GM21717 (cell line): Measurements from ENCODE around the gene FOXC2.

Source experiments
- ATAC-seq: cut with Tn5 transposase; IDR thresholded peaks from one replicate; pipeline ENCODE4 v1.9.1; 2021; ENCODE audit warnings: mild to moderate bottlenecking, moderate library complexity; ENCODE audit not compliant: unreplicated experiment

The FOXC2 gene

DNA sequence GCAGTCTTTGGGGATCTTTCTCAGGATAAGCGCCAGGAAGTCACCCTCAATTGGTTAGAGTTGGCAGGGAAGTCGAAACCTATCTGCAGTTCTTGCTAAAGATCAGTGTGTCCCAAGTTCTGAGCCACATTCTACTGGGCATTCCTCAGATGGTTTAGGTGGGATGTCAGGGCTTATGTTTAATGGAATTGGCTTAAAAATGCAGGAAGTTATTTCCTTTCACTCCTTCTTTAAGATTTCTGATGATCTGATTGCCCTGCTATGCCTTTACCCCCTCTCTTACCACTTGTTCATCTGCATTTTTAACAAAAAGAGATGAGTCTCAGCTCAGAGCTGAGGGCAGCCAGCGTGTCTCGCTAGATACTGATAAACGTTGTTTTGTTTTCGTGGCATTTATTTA lies 42.5 kb downstream of the FOXC2 start:
- no peak for ATAC-seq

DNA sequence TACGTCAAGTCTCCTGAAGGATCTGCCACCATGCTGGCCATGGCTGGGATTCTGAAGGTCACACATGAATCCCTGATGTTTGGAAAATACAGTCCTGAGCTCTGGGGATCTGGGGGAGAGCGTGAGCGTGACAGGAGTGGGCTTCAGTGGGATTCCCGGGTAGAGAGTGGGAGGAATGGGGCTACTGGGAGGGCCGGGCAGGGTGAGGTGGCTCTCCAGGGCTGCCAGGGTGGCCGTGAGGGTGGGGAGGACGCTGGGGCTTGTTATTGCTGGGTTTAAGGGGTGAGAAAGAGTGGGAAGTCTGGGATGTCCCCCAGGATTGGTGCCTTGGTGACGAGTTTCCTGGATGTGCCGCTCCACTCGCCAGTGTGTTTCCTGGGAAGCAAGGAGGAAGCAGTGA lies 43.0 kb downstream of the FOXC2 start:
- ATAC-seq: no peak

DNA sequence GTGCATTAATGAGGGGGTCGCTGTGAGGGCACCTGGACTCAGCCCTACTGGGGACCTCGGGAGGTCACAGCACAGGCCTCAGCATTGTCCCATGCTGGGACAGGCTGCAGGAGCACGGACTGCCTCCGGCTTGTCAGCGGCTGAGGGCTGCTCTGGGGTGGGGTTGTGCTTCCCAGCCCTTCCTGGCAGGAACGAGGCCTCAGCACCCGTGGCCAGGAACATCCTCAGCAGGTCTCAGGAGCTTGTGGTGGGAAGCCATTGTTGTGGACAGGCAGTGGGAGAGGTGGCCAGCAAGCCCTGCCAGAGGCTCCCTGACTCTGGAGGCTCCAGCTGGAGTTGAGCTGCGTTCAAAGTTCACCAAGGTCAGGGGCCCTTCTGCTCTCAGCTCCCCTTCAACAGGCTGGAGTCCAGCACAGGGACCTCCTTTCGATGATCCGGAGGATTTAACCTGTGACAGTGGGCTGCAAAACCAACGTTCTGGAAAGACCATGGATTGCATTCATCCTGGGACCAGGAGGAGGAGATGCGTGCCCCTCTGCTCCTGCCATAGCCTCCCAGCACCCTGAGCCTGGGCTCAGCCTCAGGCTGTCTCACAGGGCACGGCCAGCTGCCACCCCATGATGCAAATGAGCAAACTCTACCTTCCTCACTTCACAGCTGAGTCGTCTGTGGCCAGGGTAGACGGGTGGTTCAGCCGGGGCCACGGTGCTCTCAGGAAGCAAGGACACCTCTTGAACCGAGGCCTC lies 44.3 kb downstream of the FOXC2 start:
- ATAC-seq: no peak

DNA sequence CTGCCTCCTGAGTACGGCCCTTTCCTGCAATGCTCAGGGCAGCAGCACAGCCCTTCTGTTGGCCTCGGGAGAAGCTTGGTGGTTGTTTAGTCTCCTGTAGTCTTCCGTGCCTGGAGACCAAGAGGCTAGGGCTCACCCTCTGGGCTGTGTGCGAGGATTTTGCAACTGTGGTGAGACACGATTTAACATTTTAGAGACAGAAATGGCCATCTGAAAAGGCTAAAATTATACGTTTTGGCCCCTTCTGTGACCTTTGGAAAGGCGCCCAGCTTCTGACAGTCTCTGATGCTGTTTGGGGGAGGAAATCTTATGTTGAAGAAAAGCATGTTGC lies 44.9 kb downstream of the FOXC2 start:
- no peak for ATAC-seq

DNA sequence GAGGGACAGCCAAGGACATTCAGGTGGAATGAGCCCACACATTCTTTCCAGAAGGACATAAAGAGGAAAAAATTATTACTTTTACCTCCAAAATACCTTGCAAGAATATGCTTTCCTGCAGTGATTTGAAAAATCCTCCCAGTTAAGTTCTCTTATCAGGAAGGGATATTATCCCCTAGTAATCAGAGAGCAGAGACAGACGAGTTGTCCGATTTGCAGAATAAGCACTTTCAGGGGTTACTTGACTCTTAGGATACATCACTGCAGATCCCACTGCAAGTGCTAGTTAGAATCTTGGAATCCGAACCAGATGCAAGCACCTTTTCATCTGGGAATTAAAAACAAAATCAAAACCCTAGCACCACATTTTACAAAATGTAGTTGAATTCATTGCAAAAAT lies 45.3 kb downstream of the FOXC2 start:
- ATAC-seq: no peak

DNA sequence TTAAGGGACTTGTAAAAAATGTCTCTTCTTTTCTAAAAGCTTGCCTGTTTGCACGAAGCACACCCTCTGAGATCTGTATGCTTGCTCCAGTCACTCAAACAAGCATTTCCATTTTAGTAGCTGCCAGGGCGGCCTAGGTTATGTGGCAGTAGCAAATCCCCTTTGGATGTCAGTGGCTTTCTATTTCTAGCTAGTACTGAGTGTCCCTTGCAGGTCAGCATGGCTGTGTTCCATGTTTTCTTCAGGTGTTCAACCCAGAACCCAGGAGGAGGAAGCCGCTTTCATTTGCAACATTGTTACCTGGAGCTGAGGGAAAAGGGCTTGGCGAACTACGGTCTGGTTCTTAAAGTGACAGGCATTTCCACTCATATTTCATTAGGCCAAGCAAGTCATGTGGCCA lies 48.1 kb downstream of the FOXC2 start:
- ATAC-seq: no peak

DNA sequence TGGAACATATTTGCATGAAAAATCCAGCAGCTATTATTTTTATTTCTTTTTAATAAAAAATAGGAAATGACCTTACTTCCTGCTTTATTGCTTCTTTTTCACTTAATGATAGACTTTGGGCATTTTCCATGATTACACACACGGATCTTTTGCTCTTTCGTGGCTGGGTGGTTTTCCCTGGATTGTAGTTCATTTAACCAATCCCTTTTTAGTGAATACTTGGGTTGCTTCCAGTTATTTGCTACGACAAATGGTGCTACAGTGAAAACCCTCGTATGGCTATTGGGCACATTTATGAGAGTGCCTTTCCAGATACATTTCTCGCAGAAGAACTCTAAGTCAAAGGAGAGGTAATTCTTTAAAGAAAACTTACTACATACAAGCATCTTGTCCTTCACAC lies 50.3 kb downstream of the FOXC2 start:
- no peak for ATAC-seq

DNA sequence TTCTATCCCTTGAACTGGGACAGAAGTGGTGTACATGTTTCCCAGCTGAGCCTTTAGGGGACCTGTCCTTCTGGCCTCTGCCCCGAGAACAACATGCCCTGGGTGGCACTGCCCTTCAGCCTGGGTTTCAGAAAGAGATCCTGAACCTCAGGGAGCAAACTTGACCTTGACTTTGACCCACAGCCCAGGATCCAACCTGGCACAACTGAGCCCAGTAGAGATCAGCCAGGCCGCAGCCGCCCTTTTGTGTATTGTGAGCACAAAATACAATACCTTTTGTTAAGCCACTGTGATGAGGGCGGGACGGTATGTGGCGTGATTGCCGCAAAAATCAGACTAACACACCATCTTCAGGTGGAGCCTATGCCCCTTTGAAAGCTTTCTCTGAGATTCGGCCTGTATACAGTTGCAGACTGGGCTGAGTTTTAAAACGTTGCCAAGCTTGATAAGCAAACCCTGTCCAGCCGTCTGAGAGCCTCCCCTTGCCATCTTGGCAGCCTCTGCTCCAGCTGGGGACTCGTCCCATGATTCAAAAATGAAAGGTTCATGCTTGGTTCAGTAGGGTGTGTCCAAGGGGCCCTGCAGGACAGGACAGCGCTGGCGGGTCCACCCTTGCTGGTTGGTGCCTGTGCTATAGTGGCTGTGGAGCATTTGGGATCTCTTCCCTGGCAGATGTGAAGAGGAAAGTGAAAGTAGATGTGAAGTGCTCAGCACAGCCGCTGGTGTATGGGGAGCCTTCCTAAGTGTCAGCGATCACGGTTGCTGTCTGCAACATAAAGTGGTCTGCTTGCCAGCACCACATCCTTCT lies 52.0 kb downstream of the FOXC2 start:
- ATAC-seq: no peak
